Measurements from ENCODE around the gene UNC119B.

- TF ChIP-seq POLR2A (IDR thresholded peaks at IDR 0.05) = no peak
- TF ChIP-seq CTCF (IDR thresholded peaks at IDR 0.05) = no peak
Measured at GRCh38 chr12:120697344-120697743, 12.9 kb upstream of the UNC119B start.
